CD14-positive monocyte (primary cell): ENCODE data around the gene NAGPA. TPM values are rescaled to one million over a fixed set of nuclear protein-coding genes. Genes with fewer than 3 reads are reported as not detected.

Experiments used
- DNase-seq, 3 donors: peaks; one replicate each; pipeline ENCODE4 v3.0.0-alpha.2; 2011 to 2022
- H2AFZ ChIP-seq: 2 replicates; pipeline ENCODE4 v1.6.0; 2012; ENCODE audit warnings: mild to moderate bottlenecking, low read depth, low read length, inconsistent platforms; ENCODE audit not compliant: insufficient read depth, poor library complexity, severe bottlenecking
- H3K27ac ChIP-seq, 2 donors: 1 replicate in 1 of 2; 2 replicates in 1 of 2; pipeline ENCODE4 v1.5.1; 2012 to 2013; ENCODE audit warnings: low read length in 2 of 2, control low read depth in 1 of 2, inconsistent platforms in 1 of 2, low read depth in 1 of 2, mild to moderate bottlenecking in 1 of 2
- H3K27me3 ChIP-seq, 2 donors: one replicate each; pipeline versions ENCODE4 v1.6.0 to v1.6.1; 2011 to 2013; ENCODE audit warnings: low read length in 2 of 2; ENCODE audit not compliant: control insufficient read depth in 2 of 2, insufficient read depth in 2 of 2
- H3K36me3 ChIP-seq, 2 donors: replicated peaks in 1 of 2; 1 replicate in 1 of 2; 2 replicates in 1 of 2; pipeline versions ENCODE4 v1.5.1 to v1.6.1; 2012 to 2013; ENCODE audit warnings: low read length in 2 of 2, control low read depth in 1 of 2, inconsistent platforms in 1 of 2, mild to moderate bottlenecking in 1 of 2; ENCODE audit not compliant: insufficient read depth in 2 of 2, control insufficient read depth in 1 of 2
- H3K4me1 ChIP-seq, 2 donors: 1 replicate in 1 of 2; 2 replicates in 1 of 2; pipeline versions ENCODE4 v1.5.1 to v1.6.1; 2012 to 2013; ENCODE audit warnings: low read length in 2 of 2, control low read depth in 1 of 2, inconsistent platforms in 1 of 2, mild to moderate bottlenecking in 1 of 2, moderate library complexity in 1 of 2; ENCODE audit not compliant: insufficient read depth in 2 of 2, control insufficient read depth in 1 of 2
- H3K4me2 ChIP-seq: replicated peaks from 2 replicates; pipeline ENCODE3; 2012; ENCODE audit warnings: low read length, moderate library complexity, mild to moderate bottlenecking; ENCODE audit not compliant: poor library complexity, severe bottlenecking; ENCODE audit errors: extremely low read depth
- H3K4me3 ChIP-seq, 3 experiments: fragments of 200-600 bp in 1 of 3; sonication (generic) in 1 of 3; replicated peaks in 1 of 3; 1 replicate in 2 of 3; 2 replicates in 1 of 3; pipeline ENCODE4 v1.5.1; 2011 to 2013; ENCODE audit warnings: low read length in 3 of 3, mild to moderate bottlenecking in 3 of 3, control low read depth in 2 of 3, low read depth in 2 of 3, inconsistent platforms in 1 of 3, moderate library complexity in 1 of 3
- H3K79me2 ChIP-seq: 2 replicates; pipeline ENCODE4 v1.6.0; 2012; ENCODE audit warnings: mild to moderate bottlenecking, control low read depth, inconsistent platforms, low read length, moderate library complexity; ENCODE audit not compliant: insufficient read depth
- H3K9ac ChIP-seq: 2 replicates; pipeline ENCODE4 v1.6.0; 2017; ENCODE audit warnings: low read length, mild to moderate bottlenecking; ENCODE audit not compliant: insufficient read depth, poor library complexity, severe bottlenecking
- H3K9me3 ChIP-seq, 2 donors: replicated peaks in 1 of 2; 1 replicate in 1 of 2; 2 replicates in 1 of 2; pipeline versions ENCODE4 v1.5.1 to v1.6.1; 2012 to 2013; ENCODE audit warnings: low read length in 2 of 2, control low read depth in 1 of 2; ENCODE audit not compliant: control insufficient read depth in 1 of 2, insufficient read depth in 1 of 2
- H4K20me1 ChIP-seq: 2 replicates; pipeline ENCODE4 v1.6.0; 2012; ENCODE audit warnings: mild to moderate bottlenecking, low read length, control low read depth, moderate library complexity; ENCODE audit not compliant: insufficient read depth
- H3K27ac Mint-ChIP-seq, 7 donors: one replicate each; pipeline ENCODE4 v1.8.0; 2020; ENCODE audit warnings: mild to moderate bottlenecking in 7 of 7, mixed read lengths in 7 of 7, moderate library complexity in 6 of 7, inconsistent platforms in 2 of 7
- H3K27me3 Mint-ChIP-seq, 3 donors: one replicate each; pipeline ENCODE4 v1.8.0; 2021 to 2022; ENCODE audit warnings: low read depth in 3 of 3, mild to moderate bottlenecking in 3 of 3, mixed read lengths in 3 of 3, moderate library complexity in 3 of 3, inconsistent platforms in 1 of 3
- H3K36me3 Mint-ChIP-seq, 2 donors: one replicate each; pipeline ENCODE4 v1.8.0; 2020; ENCODE audit warnings: mixed read lengths in 2 of 2, inconsistent platforms in 1 of 2, mild to moderate bottlenecking in 1 of 2
- H3K4me1 Mint-ChIP-seq: one replicate; pipeline ENCODE4 v1.8.0; 2020; ENCODE audit warnings: mild to moderate bottlenecking, mixed read lengths
- H3K4me3 Mint-ChIP-seq, 2 donors: one replicate each; pipeline ENCODE4 v1.8.0; 2020; ENCODE audit warnings: mild to moderate bottlenecking in 2 of 2, mixed read lengths in 2 of 2, moderate library complexity in 1 of 2
- H3K9me3 Mint-ChIP-seq, 7 donors: one replicate each; pipeline ENCODE4 v1.8.0; 2020 to 2022; ENCODE audit warnings: mixed read lengths in 7 of 7, mild to moderate bottlenecking in 6 of 7, moderate library complexity in 6 of 7, inconsistent platforms in 2 of 7
- WGBS: methylation state at CpG from one replicate; pipeline ENCODE4 v1.1.5; 2013; ENCODE audit warnings: missing lambda C conversion rate; ENCODE audit not compliant: insufficient coverage; 5-methylcytosine and 5-hydroxymethylcytosine counted together
- intact Hi-C, 2 donors: fragments of 100-400 bp; cut with micrococcal nuclease; formaldehyde crosslinking; loops; one replicate each; pipeline versions ENCODE4 v1.15.0 to v1.15.1; 2023
- polyA plus RNA-seq, 3 donors: library from polyadenylated mRNA; depleted of rRNA in 1 of 3; unstranded in 2 of 3; stranded (reverse) in 1 of 3; fragments of 300-500 nt in 2 of 3; fragments of >200 nt in 1 of 3; fragmentation: Illumina TruSeq in 2 of 3; gene quantifications; 1 replicate in 2 of 3; 2 replicates in 1 of 3; pipeline ENCODE4 v1.2.3, GENCODE V29; 2012 to 2021
- TF ChIP-seq, protein P1 (sequence below): fragments of 200-600 bp; IDR thresholded peaks from one replicate; pipeline ENCODE4 v1.8.0; 2022; ENCODE audit warnings: antibody characterized with exemption, mild to moderate bottlenecking

The NAGPA gene
- polyA plus RNA-seq, 3 donors, result 44.1 to 51.5 (median 44.9) TPM

DNA sequence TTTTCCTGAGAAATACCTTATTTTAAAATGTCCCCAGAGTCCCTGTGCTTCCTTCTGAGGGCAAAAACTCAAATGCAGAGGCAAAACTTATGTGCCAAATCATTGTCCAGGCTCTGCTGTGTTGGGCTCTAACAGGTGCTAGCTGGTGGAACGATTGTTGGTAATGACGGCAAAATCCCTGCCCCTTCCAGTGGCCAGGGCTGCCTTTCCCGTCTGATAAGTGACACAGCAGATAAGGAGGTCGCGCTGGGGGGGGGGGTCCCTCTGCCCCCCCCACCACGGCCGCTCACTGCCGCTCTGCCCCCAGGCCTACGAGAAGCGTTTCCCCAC lies 46.5 kb downstream of the NAGPA start:
- WGBS, result 0% methylated on average over 2 of the region's 10 CpGs

DNA sequence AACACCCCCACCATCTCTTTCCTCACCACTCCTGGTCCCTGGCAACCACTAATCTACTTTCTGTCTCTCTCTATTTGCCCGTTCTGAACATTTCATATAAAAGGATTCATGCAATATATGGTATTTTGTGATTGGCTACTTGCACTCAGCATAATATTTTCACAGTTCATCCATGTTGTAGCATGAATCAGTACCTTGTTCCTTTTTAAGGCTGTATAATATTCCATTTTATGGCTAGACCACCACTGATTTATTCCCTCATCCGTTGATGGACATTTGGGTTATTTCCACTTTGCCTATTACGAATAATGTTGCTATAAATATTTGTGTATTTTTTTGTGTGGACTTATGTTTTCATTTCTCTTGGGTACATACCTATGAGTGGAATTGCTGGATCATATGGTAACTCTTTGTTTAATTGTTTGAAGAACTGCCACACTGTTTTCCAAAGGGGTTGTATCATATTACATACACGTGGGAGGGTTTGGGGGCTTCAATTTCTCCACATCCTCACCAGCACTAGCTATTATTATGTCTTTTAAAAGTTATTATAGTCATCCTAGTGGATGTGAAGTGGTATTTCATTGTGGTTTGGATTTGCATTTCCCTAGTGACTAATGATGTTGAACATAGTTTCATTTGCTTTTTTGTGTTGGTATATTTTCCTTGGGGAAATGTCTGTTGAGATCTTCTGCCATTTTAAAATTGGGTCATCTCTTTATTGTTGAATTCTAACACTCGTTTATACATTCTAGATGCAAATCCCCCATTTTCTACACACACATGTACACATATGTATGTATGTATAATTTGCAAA lies 49.4 kb downstream of the NAGPA start:
- Histone ChIP-seq H3K4me1 (no peaks in the 10 kb centered on the region), H3K36me3 (no peaks in the 10 kb centered on the region), H3K27ac (no peak overlapping the region), H4K20me1 (no peaks in the 10 kb centered on the region), H2AFZ (no peak overlapping the region), H3K27me3 (peaks cover 22 to 50% of the 10 kb centered on the region in 2 donors), H3K4me2 (no peak overlapping the region), H3K9ac (no peak overlapping the region), H3K4me3 (no peak overlapping the region), H3K9me3 (peaks cover 0 to 5% of the 10 kb centered on the region in 2 donors), H3K79me2 (no peaks in the 10 kb centered on the region)
- no peak for DNase-seq
- WGBS, result no CpG with 5 or more reads among the region's 5 CpGs
- peaks cover 42 to 58% (median 48%) of the 10 kb centered on the region in 3 donors for H3K27me3 Mint-ChIP-seq
- H3K36me3 Mint-ChIP-seq, result no peaks in the 10 kb centered on the region
- TF ChIP-seq, protein P1, sequence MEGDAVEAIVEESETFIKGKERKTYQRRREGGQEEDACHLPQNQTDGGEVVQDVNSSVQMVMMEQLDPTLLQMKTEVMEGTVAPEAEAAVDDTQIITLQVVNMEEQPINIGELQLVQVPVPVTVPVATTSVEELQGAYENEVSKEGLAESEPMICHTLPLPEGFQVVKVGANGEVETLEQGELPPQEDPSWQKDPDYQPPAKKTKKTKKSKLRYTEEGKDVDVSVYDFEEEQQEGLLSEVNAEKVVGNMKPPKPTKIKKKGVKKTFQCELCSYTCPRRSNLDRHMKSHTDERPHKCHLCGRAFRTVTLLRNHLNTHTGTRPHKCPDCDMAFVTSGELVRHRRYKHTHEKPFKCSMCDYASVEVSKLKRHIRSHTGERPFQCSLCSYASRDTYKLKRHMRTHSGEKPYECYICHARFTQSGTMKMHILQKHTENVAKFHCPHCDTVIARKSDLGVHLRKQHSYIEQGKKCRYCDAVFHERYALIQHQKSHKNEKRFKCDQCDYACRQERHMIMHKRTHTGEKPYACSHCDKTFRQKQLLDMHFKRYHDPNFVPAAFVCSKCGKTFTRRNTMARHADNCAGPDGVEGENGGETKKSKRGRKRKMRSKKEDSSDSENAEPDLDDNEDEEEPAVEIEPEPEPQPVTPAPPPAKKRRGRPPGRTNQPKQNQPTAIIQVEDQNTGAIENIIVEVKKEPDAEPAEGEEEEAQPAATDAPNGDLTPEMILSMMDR, result no peak
- H3K4me3 Mint-ChIP-seq, result no peak overlapping the region
- no peak overlapping the region for H3K27ac Mint-ChIP-seq
- intact Hi-C loops, result no loop called here
- peaks cover 3% of the 10 kb centered on the region for H3K4me1 Mint-ChIP-seq
- peaks cover 3 to 18% (median 6%) of the 10 kb centered on the region in 7 donors for H3K9me3 Mint-ChIP-seq

More for the DNA sequence above, 46.5 kb downstream of the NAGPA start:
- Histone ChIP-seq H3K4me3 (no peak overlapping the region), H3K27me3 (peaks cover 22 to 52% of the 10 kb centered on the region in 2 donors), H4K20me1 (no peaks in the 10 kb centered on the region), H3K27ac (no peak overlapping the region), H3K9me3 (peaks cover 0 to 5% of the 10 kb centered on the region in 2 donors), H3K36me3 (no peaks in the 10 kb centered on the region), H3K4me1 (no peaks in the 10 kb centered on the region), H3K79me2 (no peaks in the 10 kb centered on the region), H2AFZ (no peak overlapping the region), H3K9ac (no peak overlapping the region), H3K4me2 (no peak overlapping the region)
- H3K4me3 Mint-ChIP-seq, result peak overlapping the region in 1 of 2 donors; percentile 59
- no peak for DNase-seq
- peaks cover 3 to 18% (median 6%) of the 10 kb centered on the region in 7 donors for H3K9me3 Mint-ChIP-seq
- no peak overlapping the region for H3K27ac Mint-ChIP-seq
- intact Hi-C loops, result no loop called here
- TF ChIP-seq, protein P1, result no peak
- no peaks in the 10 kb centered on the region for H3K36me3 Mint-ChIP-seq
- peaks cover 43 to 56% (median 44%) of the 10 kb centered on the region in 3 donors for H3K27me3 Mint-ChIP-seq
- peaks cover 3% of the 10 kb centered on the region for H3K4me1 Mint-ChIP-seq
